IPS DF 6.9 (cell line): ENCODE data around the gene PID1.
"Not testable (repeated sequence)": the region's sequence is repeated elsewhere in the genome, so short reads cannot be mapped to it uniquely, and the experiment has no call there.

Experiments
- DNase-seq: peaks from one replicate; pipeline ENCODE4 v3.0.0-alpha.2; 2013; ENCODE audit warnings: low read depth, low spot score
- H3K27ac ChIP-seq: one replicate; pipeline ENCODE4 v1.5.1; 2013; ENCODE audit warnings: low read length, control low read depth
- H3K27me3 ChIP-seq: 2 replicates; pipeline ENCODE4 v1.6.1; 2013; ENCODE audit warnings: mild to moderate bottlenecking, low read length; ENCODE audit not compliant: control insufficient read depth, insufficient read depth
- H3K36me3 ChIP-seq: 2 replicates; pipeline ENCODE4 v1.6.1; 2013; ENCODE audit warnings: low read length; ENCODE audit not compliant: control insufficient read depth, insufficient read depth
- H3K4me1 ChIP-seq: 2 replicates; pipeline ENCODE4 v1.6.1; 2013; ENCODE audit warnings: low read length; ENCODE audit not compliant: control insufficient read depth, insufficient read depth
- H3K4me3 ChIP-seq: 2 replicates; pipeline ENCODE4 v1.5.1; 2013; ENCODE audit warnings: mild to moderate bottlenecking, low read length
- H3K9me3 ChIP-seq: 2 replicates; pipeline ENCODE4 v1.6.1; 2013; ENCODE audit warnings: low read length, inconsistent platforms; ENCODE audit not compliant: control insufficient read depth, insufficient read depth
- WGBS: extraction: QIAGEN DNeasy Blood & Tissue Kit; methylation state at CpG from one replicate; pipeline ENCODE4 v1.1.7; 2013; ENCODE audit warnings: mixed read lengths, missing lambda C conversion rate; ENCODE audit not compliant: insufficient read length, insufficient coverage; 5-methylcytosine and 5-hydroxymethylcytosine counted together

The PID1 gene

GRCh38 chr2:229087267-229087666, 183.8 kb downstream of the PID1 start:
- Histone ChIP-seq H3K9me3 (no peaks in the 10 kb centered on the region), H3K4me3 (no peak overlapping the region), H3K4me1 (no peaks in the 10 kb centered on the region), H3K36me3 (no peaks in the 10 kb centered on the region), H3K27me3 (no peaks in the 10 kb centered on the region), H3K27ac (no peak overlapping the region)
- DNase-seq: no peak
- WGBS: no CpG with 5 or more reads among the region's 3 CpGs

GRCh38 chr2:229085439-229085838, 185.6 kb downstream of the PID1 start:
- Histone ChIP-seq H3K27ac (no peak overlapping the region), H3K9me3 (no peaks in the 10 kb centered on the region), H3K4me3 (no peak overlapping the region), H3K36me3 (no peaks in the 10 kb centered on the region), H3K27me3 (no peaks in the 10 kb centered on the region), H3K4me1 (no peaks in the 10 kb centered on the region)
- DNase-seq: no peak

DNA sequence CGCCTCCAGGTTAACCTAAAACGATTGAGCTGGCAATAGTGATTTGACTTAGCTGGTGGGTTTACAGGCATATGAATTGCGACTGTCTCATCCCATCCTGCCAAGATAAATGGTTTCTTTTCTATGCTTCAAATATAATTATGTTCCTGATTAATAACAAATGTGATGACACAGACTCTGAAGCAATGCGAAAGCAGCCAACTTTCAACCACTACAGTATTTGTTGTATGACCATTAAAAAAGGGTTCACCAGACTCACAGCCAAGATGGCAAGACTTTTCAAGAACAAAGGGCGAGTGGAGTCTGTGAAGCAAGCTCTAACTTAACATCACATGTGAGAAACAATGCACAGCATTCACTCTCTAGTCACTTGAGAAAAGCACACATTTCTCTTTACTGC, 186.6 kb downstream of the PID1 start:
- Histone ChIP-seq H3K9me3 (no peaks in the 10 kb centered on the region), H3K27me3 (no peaks in the 10 kb centered on the region), H3K4me3 (no peak overlapping the region), H3K4me1 (no peaks in the 10 kb centered on the region), H3K36me3 (no peaks in the 10 kb centered on the region), H3K27ac (no peak overlapping the region)
- WGBS: no CpG with 5 or more reads among the region's 5 CpGs
- no peak for DNase-seq

- no CpG with 5 or more reads among the region's 5 CpGs for WGBS
- no peak overlapping the region for H3K27ac ChIP-seq
- H3K36me3 ChIP-seq: no peaks in the 10 kb centered on the region
- H3K4me1 ChIP-seq: no peaks in the 10 kb centered on the region
- H3K27me3 ChIP-seq: no peaks in the 10 kb centered on the region
- no peak overlapping the region for H3K4me3 ChIP-seq
- no peak for DNase-seq
- H3K9me3 ChIP-seq: no peaks in the 10 kb centered on the region
Observed at GRCh38 chr2:229083606-229084340, 187.3 kb downstream of the PID1 start.

GRCh38 chr2:229081411-229081810, 189.7 kb downstream of the PID1 start:
- Histone ChIP-seq H3K4me1 (no peaks in the 10 kb centered on the region), H3K27me3 (no peaks in the 10 kb centered on the region), H3K9me3 (no peaks in the 10 kb centered on the region), H3K27ac (no peak overlapping the region), H3K36me3 (no peaks in the 10 kb centered on the region), H3K4me3 (no peak overlapping the region)
- no peak for DNase-seq
- WGBS: no CpG with 5 or more reads among the region's 1 CpG

DNA sequence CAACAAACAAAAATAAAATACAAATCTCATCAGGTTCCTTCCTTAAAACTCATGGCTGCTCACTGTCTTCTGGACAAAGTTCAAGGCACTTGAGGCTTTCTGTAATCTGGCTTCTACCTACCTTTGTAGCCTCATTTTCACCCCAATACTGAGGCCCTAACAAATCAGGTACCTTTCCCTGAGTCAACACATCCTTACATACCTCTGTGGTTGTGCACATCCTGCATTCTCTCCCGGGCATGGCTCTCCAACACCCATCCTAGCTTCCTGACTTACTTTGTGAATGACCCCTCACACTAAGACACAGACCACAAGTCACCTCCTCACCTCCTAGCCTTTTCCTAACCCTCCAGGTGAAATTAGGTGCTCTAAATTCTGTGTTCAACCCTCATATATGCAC, 190.9 kb downstream of the PID1 start:
- Histone ChIP-seq H3K36me3 (no peaks in the 10 kb centered on the region), H3K27me3 (no peaks in the 10 kb centered on the region), H3K27ac (no peak overlapping the region), H3K9me3 (no peaks in the 10 kb centered on the region), H3K4me1 (no peaks in the 10 kb centered on the region), H3K4me3 (no peak overlapping the region)
- no peak for DNase-seq
- no CpG with 5 or more reads among the region's 1 CpG for WGBS

- not testable (repeated sequence) for H3K9me3 ChIP-seq, H3K27me3 ChIP-seq, H3K4me3 ChIP-seq, H3K36me3 ChIP-seq, DNase-seq, H3K4me1 ChIP-seq, H3K27ac ChIP-seq
- WGBS: no CpG with 5 or more reads among the region's 2 CpGs
Observed at GRCh38 chr2:229076886-229077285, 194.2 kb downstream of the PID1 start.

GRCh38 chr2:229073935-229074334, 197.2 kb downstream of the PID1 start:
- no peaks in the 10 kb centered on the region for H3K9me3 ChIP-seq
- H3K27ac ChIP-seq: no peak overlapping the region
- WGBS: no CpG with 5 or more reads among the region's 2 CpGs
- H3K36me3 ChIP-seq: no peaks in the 10 kb centered on the region
- no peaks in the 10 kb centered on the region for H3K27me3 ChIP-seq
- no peaks in the 10 kb centered on the region for H3K4me1 ChIP-seq
- DNase-seq: no peak
- no peak overlapping the region for H3K4me3 ChIP-seq

DNA sequence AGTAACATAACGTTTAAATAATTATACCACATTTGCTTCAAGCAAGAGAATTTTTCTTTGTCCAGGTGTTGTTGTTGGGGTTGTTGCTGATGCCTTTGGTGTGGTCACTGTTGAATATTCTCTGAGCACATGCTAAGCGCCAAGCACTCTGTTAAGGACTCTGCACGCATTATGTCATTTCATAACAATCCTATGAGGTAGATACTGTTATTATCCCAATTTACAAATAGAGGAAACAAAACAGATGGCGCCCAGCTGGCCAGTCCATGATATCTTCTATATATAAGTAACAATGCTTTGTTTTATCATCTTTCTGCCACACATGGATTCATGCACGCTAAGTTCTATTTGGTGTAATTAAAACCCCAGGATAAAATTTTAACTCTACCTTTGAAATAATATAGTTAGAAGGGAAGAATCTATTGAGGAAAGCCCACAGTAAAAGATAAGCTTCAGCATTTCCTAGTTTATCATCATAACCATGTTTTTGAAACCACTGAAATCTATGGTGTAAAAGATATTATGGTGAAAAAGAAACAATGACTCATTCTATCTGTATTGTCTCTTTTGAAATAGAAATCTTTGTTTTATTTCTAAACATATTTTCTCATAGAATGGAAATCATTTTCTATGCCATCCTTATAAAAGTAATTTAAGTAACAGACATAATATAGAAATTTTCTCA, 199.7 kb downstream of the PID1 start:
- H3K36me3 ChIP-seq: no peaks in the 10 kb centered on the region
- H3K4me1 ChIP-seq: no peaks in the 10 kb centered on the region
- H3K27me3 ChIP-seq: no peaks in the 10 kb centered on the region
- WGBS: no CpG with 5 or more reads among the region's 5 CpGs
- no peak overlapping the region for H3K4me3 ChIP-seq
- no peaks in the 10 kb centered on the region for H3K9me3 ChIP-seq
- H3K27ac ChIP-seq: no peak overlapping the region
- no peak for DNase-seq

- no peaks in the 10 kb centered on the region for H3K36me3 ChIP-seq
- H3K4me3 ChIP-seq: no peak overlapping the region
- H3K9me3 ChIP-seq: no peaks in the 10 kb centered on the region
- H3K27ac ChIP-seq: no peak overlapping the region
- DNase-seq: no peak
- no peaks in the 10 kb centered on the region for H3K27me3 ChIP-seq
- H3K4me1 ChIP-seq: no peaks in the 10 kb centered on the region
- WGBS: no CpG with 5 or more reads among the region's 4 CpGs
Observed at GRCh38 chr2:229066121-229066715, 204.9 kb downstream of the PID1 start.
